HG03066 (cell line): ENCODE data around the gene HSD11B1L.

Experiments used
- ATAC-seq: cut with Tn5 transposase; IDR thresholded peaks from one replicate; pipeline ENCODE4 v1.9.1; 2021; ENCODE audit warnings: low read depth; ENCODE audit not compliant: unreplicated experiment

HSD11B1L gene

GRCh38 chr19:5665781-5666513 is 14.9 kb upstream of the HSD11B1L start:
- no peak for ATAC-seq

GRCh38 chr19:5666921-5667610 is 13.8 kb upstream of the HSD11B1L start:
- ATAC-seq: no peak

GRCh38 chr19:5667751-5668271 is 13.0 kb upstream of the HSD11B1L start:
- no peak for ATAC-seq

- ATAC-seq: no peak
These were observed 11.6 kb upstream of the HSD11B1L start for GRCh38 chr19:5669212-5669611.

- no peak for ATAC-seq
These were observed 9.2 kb upstream of the HSD11B1L start for GRCh38 chr19:5671600-5671999.

GRCh38 chr19:5672708-5673459 is 7.9 kb upstream of the HSD11B1L start:
- ATAC-seq: no peak

GRCh38 chr19:5673752-5674151 is 7.1 kb upstream of the HSD11B1L start:
- no peak for ATAC-seq

- ATAC-seq: no peak
These were observed 6.1 kb upstream of the HSD11B1L start for GRCh38 chr19:5674714-5675113.

- no peak for ATAC-seq
These were observed 4.6 kb upstream of the HSD11B1L start for GRCh38 chr19:5676105-5676771.

- no peak for ATAC-seq
These were observed 4.1 kb upstream of the HSD11B1L start for GRCh38 chr19:5676772-5677105.

- no peak for ATAC-seq
These were observed 3.7 kb upstream of the HSD11B1L start for GRCh38 chr19:5677136-5677535.

- no peak for ATAC-seq
These were observed 3.2 kb upstream of the HSD11B1L start for GRCh38 chr19:5677580-5677979.

- ATAC-seq: no peak
These were observed 2.6 kb upstream of the HSD11B1L start for GRCh38 chr19:5678071-5678718.

GRCh38 chr19:5679289-5680083 is 1.3 kb upstream of the HSD11B1L start:
- ATAC-seq: no peak

- ATAC-seq: no peak
These were observed 767 bp upstream of the HSD11B1L start for GRCh38 chr19:5680084-5680436.

- no peak for ATAC-seq
These were observed 722 bp downstream of the HSD11B1L start for GRCh38 chr19:5681391-5682106.

- ATAC-seq: no peak
These were observed 1.3 kb downstream of the HSD11B1L start for GRCh38 chr19:5682107-5682482.

GRCh38 chr19:5683177-5683886 is 2.5 kb downstream of the HSD11B1L start:
- no peak for ATAC-seq
